ENCODE data around the gene FHOD3.
"Not testable (repeated sequence)": the region's sequence is repeated elsewhere in the genome, so short reads cannot be mapped to it uniquely, and the experiment has no call there.

Gene FHOD3

GRCh38 chr18:36338403-36338933, 41.0 kb downstream of the FHOD3 start:
- Mint-ChIP-seq H3K36me3 (no peaks in the 10 kb centered on the region), H3K27ac (no peak overlapping the region), H3K9me3 (ENCODE audit: low read depth) (peaks cover 6% of the 10 kb centered on the region), H3K4me1 (ENCODE audit: low read depth) (no peaks in the 10 kb centered on the region), H3K27me3 (peaks cover 13% of the 10 kb centered on the region), H3K4me3 (no peak overlapping the region)

GRCh38 chr18:36340246-36340645, 42.7 kb downstream of the FHOD3 start:
- peaks cover 6% of the 10 kb centered on the region for H3K9me3 Mint-ChIP-seq (ENCODE audit: low read depth)

GRCh38 chr18:36341944-36342343, 44.4 kb downstream of the FHOD3 start:
- no peaks in the 10 kb centered on the region for H3K4me1 Mint-ChIP-seq (ENCODE audit: low read depth)
- peaks cover 6% of the 10 kb centered on the region for H3K9me3 Mint-ChIP-seq (ENCODE audit: low read depth)
- H3K4me3 Mint-ChIP-seq, result no peak overlapping the region
- no peaks in the 10 kb centered on the region for H3K36me3 Mint-ChIP-seq
- H3K27ac Mint-ChIP-seq, result no peak overlapping the region
- H3K27me3 Mint-ChIP-seq, result peaks cover 18% of the 10 kb centered on the region

More at GRCh38 chr18:36340246-36340645, 42.7 kb downstream of the FHOD3 start:
- H3K4me1 Mint-ChIP-seq (ENCODE audit: low read depth), result no peaks in the 10 kb centered on the region
- peaks cover 12% of the 10 kb centered on the region for H3K27me3 Mint-ChIP-seq
- no peak overlapping the region for H3K4me3 Mint-ChIP-seq
- H3K36me3 Mint-ChIP-seq, result no peaks in the 10 kb centered on the region
- no peak overlapping the region for H3K27ac Mint-ChIP-seq

GRCh38 chr18:36348331-36348730, 50.8 kb downstream of the FHOD3 start:
- Mint-ChIP-seq H3K36me3 (no peaks in the 10 kb centered on the region), H3K27me3 (peaks cover 32% of the 10 kb centered on the region), H3K27ac (no peak overlapping the region), H3K4me3 (no peak overlapping the region), H3K4me1 (ENCODE audit: low read depth) (no peaks in the 10 kb centered on the region), H3K9me3 (ENCODE audit: low read depth) (no peaks in the 10 kb centered on the region)

GRCh38 chr18:36348971-36349417, 51.5 kb downstream of the FHOD3 start:
- H3K4me1 Mint-ChIP-seq (ENCODE audit: low read depth), result no peaks in the 10 kb centered on the region
- H3K36me3 Mint-ChIP-seq, result no peaks in the 10 kb centered on the region
- no peak overlapping the region for H3K27ac Mint-ChIP-seq
- H3K27me3 Mint-ChIP-seq, result peaks cover 32% of the 10 kb centered on the region
- no peaks in the 10 kb centered on the region for H3K9me3 Mint-ChIP-seq (ENCODE audit: low read depth)
- no peak overlapping the region for H3K4me3 Mint-ChIP-seq

- H3K36me3 Mint-ChIP-seq, result no peaks in the 10 kb centered on the region
- H3K9me3 Mint-ChIP-seq (ENCODE audit: low read depth), result no peaks in the 10 kb centered on the region
- no peaks in the 10 kb centered on the region for H3K4me1 Mint-ChIP-seq (ENCODE audit: low read depth)
- H3K4me3 Mint-ChIP-seq, result no peak overlapping the region
- H3K27ac Mint-ChIP-seq, result no peak overlapping the region
- peaks cover 32% of the 10 kb centered on the region for H3K27me3 Mint-ChIP-seq
Observed at GRCh38 chr18:36349552-36349951, 52.0 kb downstream of the FHOD3 start.

GRCh38 chr18:36350251-36350651, 52.7 kb downstream of the FHOD3 start:
- Mint-ChIP-seq H3K4me3 (no peak overlapping the region), H3K4me1 (ENCODE audit: low read depth) (no peaks in the 10 kb centered on the region), H3K27ac (no peak overlapping the region), H3K9me3 (ENCODE audit: low read depth) (no peaks in the 10 kb centered on the region), H3K36me3 (no peaks in the 10 kb centered on the region), H3K27me3 (peaks cover 30% of the 10 kb centered on the region)

- Mint-ChIP-seq H3K36me3 (no peaks in the 10 kb centered on the region), H3K27ac (no peak overlapping the region), H3K4me1 (ENCODE audit: low read depth) (no peaks in the 10 kb centered on the region), H3K9me3 (ENCODE audit: low read depth) (no peaks in the 10 kb centered on the region), H3K4me3 (no peak overlapping the region), H3K27me3 (peaks cover 30% of the 10 kb centered on the region)
Observed at GRCh38 chr18:36350839-36351469, 53.4 kb downstream of the FHOD3 start.

- H3K27ac Mint-ChIP-seq, result no peak overlapping the region
- H3K27me3 Mint-ChIP-seq, result peaks cover 25% of the 10 kb centered on the region
- no peak overlapping the region for H3K4me3 Mint-ChIP-seq
- no peaks in the 10 kb centered on the region for H3K4me1 Mint-ChIP-seq (ENCODE audit: low read depth)
- H3K9me3 Mint-ChIP-seq (ENCODE audit: low read depth), result no peaks in the 10 kb centered on the region
- H3K36me3 Mint-ChIP-seq, result no peaks in the 10 kb centered on the region
Observed at GRCh38 chr18:36352384-36352783, 54.9 kb downstream of the FHOD3 start.

GRCh38 chr18:36354989-36355388, 57.5 kb downstream of the FHOD3 start:
- Mint-ChIP-seq H3K36me3 (no peaks in the 10 kb centered on the region), H3K4me1 (ENCODE audit: low read depth) (no peaks in the 10 kb centered on the region), H3K27ac (no peak overlapping the region), H3K4me3 (no peak overlapping the region), H3K27me3 (peaks cover 23% of the 10 kb centered on the region), H3K9me3 (ENCODE audit: low read depth) (no peaks in the 10 kb centered on the region)

GRCh38 chr18:36355511-36355910, 58.0 kb downstream of the FHOD3 start:
- H3K27me3 Mint-ChIP-seq, result peaks cover 18% of the 10 kb centered on the region
- no peak overlapping the region for H3K27ac Mint-ChIP-seq
- no peaks in the 10 kb centered on the region for H3K9me3 Mint-ChIP-seq (ENCODE audit: low read depth)
- H3K4me3 Mint-ChIP-seq, result no peak overlapping the region
- no peaks in the 10 kb centered on the region for H3K36me3 Mint-ChIP-seq
- no peaks in the 10 kb centered on the region for H3K4me1 Mint-ChIP-seq (ENCODE audit: low read depth)

GRCh38 chr18:36356741-36357140, 59.2 kb downstream of the FHOD3 start:
- H3K36me3 Mint-ChIP-seq; H3K9me3 Mint-ChIP-seq (ENCODE audit: low read depth); H3K27ac Mint-ChIP-seq; H3K4me3 Mint-ChIP-seq; H3K4me1 Mint-ChIP-seq (ENCODE audit: low read depth); H3K27me3 Mint-ChIP-seq: not testable (repeated sequence)

GRCh38 chr18:36358141-36358540, 60.6 kb downstream of the FHOD3 start:
- Mint-ChIP-seq H3K9me3 (ENCODE audit: low read depth) (no peaks in the 10 kb centered on the region), H3K27me3 (peaks cover 2% of the 10 kb centered on the region), H3K36me3 (no peaks in the 10 kb centered on the region), H3K27ac (no peak overlapping the region), H3K4me3 (no peak overlapping the region), H3K4me1 (ENCODE audit: low read depth) (no peaks in the 10 kb centered on the region)

GRCh38 chr18:36360256-36360909, 62.9 kb downstream of the FHOD3 start:
- no peaks in the 10 kb centered on the region for H3K4me1 Mint-ChIP-seq (ENCODE audit: low read depth)
- H3K4me3 Mint-ChIP-seq, result no peak overlapping the region
- H3K27ac Mint-ChIP-seq, result no peak overlapping the region
- no peaks in the 10 kb centered on the region for H3K9me3 Mint-ChIP-seq (ENCODE audit: low read depth)
- no peaks in the 10 kb centered on the region for H3K36me3 Mint-ChIP-seq
- peaks cover 5% of the 10 kb centered on the region for H3K27me3 Mint-ChIP-seq

- Mint-ChIP-seq H3K4me1 (ENCODE audit: low read depth) (no peaks in the 10 kb centered on the region), H3K27ac (no peak overlapping the region), H3K9me3 (ENCODE audit: low read depth) (no peaks in the 10 kb centered on the region), H3K27me3 (peaks cover 7% of the 10 kb centered on the region), H3K4me3 (no peak overlapping the region), H3K36me3 (no peaks in the 10 kb centered on the region)
Observed at GRCh38 chr18:36364911-36365624, 67.6 kb downstream of the FHOD3 start.
